Occipital lobe (tissue), 2 donors: ENCODE measurements around the gene ENTREP3. TPM values are rescaled to one million over a fixed set of nuclear protein-coding genes. Genes with fewer than 3 reads are reported as not detected.

Experiments used
- DNase-seq: peaks from one replicate; lab custom pipeline; 2025; lab: John Stamatoyannopoulos, UW
- total RNA-seq: library from RNA; depleted of rRNA; stranded (reverse); fragments of >200 nt; gene quantifications from one replicate; pipeline ENCODE4 v1.2.3, GENCODE V29; 2014

ENTREP3 gene
- total RNA-seq, 1 donor from 2014 or later: 3.7 TPM

- DNase-seq: no peak
Measured at GRCh38 chr1:155202731-155203515, 52.4 kb downstream of the ENTREP3 start.

GRCh38 chr1:155202198-155202597 is 53.1 kb downstream of the ENTREP3 start:
- DNase-seq: no peak

DNA sequence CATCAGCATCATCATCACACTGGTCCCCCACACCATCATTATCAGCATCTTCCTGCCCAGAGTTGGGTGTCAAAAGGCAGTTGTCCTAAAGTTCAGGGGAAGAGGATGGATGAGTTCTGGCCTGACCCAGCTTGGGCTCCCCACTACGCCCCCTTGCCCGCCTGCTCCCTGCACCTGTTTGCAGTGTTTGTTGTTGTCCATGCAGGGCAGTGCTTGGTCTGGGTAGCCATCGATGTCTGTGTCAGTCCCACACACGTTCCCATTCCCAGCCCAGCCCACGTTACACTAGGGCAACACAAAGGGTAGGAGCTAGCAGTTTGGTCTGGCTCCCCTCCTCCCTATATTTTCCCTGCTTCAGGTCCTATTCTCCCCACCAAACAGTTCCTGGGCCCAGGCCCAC is 54.4 kb downstream of the ENTREP3 start:
- DNase-seq: no peak

DNA sequence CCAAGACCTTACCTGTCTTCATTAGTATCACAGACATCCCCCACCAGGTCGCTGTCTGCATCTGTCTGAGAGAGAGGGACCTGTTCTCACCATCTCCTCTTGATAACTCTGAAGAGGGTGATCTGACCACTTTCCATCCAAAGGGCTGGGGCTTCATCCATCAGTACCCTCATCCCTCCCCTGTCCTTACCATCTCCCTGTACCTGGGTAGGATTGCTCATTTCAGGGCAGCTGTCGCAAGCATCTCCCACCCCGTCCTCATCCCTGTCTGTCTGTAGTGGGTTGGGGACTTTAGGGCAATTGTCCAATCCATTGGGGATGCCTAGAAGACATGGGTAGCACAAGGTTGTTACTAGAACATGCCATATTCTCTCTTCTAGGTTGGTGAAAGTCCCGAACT is 55.5 kb downstream of the ENTREP3 start:
- no peak for DNase-seq

DNA sequence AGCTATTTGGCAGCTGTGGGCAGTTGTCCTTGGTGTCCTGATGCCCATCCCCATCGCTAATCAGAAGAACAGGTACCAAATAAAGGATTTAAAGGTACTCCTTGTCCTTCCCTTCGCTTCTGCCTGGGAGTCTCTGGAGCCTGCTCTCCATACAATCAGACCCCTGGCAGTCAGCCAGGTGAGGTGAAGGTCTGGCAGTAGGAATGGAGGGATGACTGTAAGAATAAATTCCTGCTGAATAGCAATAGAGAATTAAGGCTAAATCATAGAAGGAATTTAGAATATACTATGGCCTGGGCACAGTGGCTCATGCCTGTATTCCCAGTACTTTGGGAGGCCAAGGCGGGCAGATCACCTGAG is 56.8 kb downstream of the ENTREP3 start:
- DNase-seq: no peak

GRCh38 chr1:155197901-155198546 is 57.3 kb downstream of the ENTREP3 start:
- no peak for DNase-seq

Other genes starting within 250 kb of the ENTREP3 start
- gene DCST2, start 221.7 kb downstream of the ENTREP3 start, total RNA-seq: 0.16 TPM
- not detected for gene DCST1, start 221.7 kb downstream of the ENTREP3 start, total RNA-seq
- 13.3 TPM for gene ADAM15, start 204.2 kb downstream of the ENTREP3 start, total RNA-seq
- gene EFNA4, start 191.7 kb downstream of the ENTREP3 start, total RNA-seq: 0.62 TPM
- 7.6 TPM for gene EFNA3, start 176.6 kb downstream of the ENTREP3 start, total RNA-seq
- 2.7 TPM for gene EFNA1, start 127.6 kb downstream of the ENTREP3 start, total RNA-seq
- 6.2 TPM for gene SLC50A1, start 119.6 kb downstream of the ENTREP3 start, total RNA-seq
- 12.0 TPM for gene DPM3, start 115.0 kb downstream of the ENTREP3 start, total RNA-seq
- gene KRTCAP2, start 82.2 kb downstream of the ENTREP3 start, total RNA-seq: 59.0 TPM
- gene TRIM46, start 81.6 kb downstream of the ENTREP3 start, total RNA-seq: 21.1 TPM
- 8.3 TPM for gene THBS3, start 47.6 kb downstream of the ENTREP3 start, total RNA-seq
- gene MTX1, start 46.8 kb downstream of the ENTREP3 start, total RNA-seq: 15.3 TPM
- 19.5 TPM for gene SCAMP3, start 6.9 kb upstream of the ENTREP3 start, total RNA-seq
- 26.5 TPM for gene CLK2, start 18.0 kb upstream of the ENTREP3 start, total RNA-seq
- 15.6 TPM for gene HCN3, start 22.0 kb upstream of the ENTREP3 start, total RNA-seq
- not detected for gene PKLR, start 46.0 kb upstream of the ENTREP3 start, total RNA-seq
- 90.9 TPM for gene FDPS, start 53.4 kb upstream of the ENTREP3 start, total RNA-seq
- gene RUSC1, start 65.4 kb upstream of the ENTREP3 start, total RNA-seq: 46.6 TPM